ENCODE data around the gene CD59. TPM values are rescaled to one million over a fixed set of nuclear protein-coding genes. Genes with fewer than 3 reads are reported as not detected.
A peak's percentile ranks its signal among the peaks of the same experiment; 100 is the strongest.

The CD59 gene
- total and polyA plus RNA-seq, 9 of the 15 experiments (the other 6 are each of a cell fraction or from before 2014, with no cell fraction given) = 38.1 to 338 (median 173) TPM

- TF ChIP-seq TOE1 (IDR thresholded peaks at IDR 0.05; ENCODE audit: borderline replicate concordance) (no peak), TOE1 (CRISPR knock-in tag; IDR thresholded peaks at IDR 0.05; ENCODE audit: borderline replicate concordance, low read depth) (no peak), U2AF2 (optimal IDR thresholded peaks at IDR 0.05; ENCODE audit: low read depth, low read length) (no peak), ARID2 (IDR thresholded peaks at IDR 0.05) (peak; percentile 69)
- TF ChIP-seq, protein P1, sequence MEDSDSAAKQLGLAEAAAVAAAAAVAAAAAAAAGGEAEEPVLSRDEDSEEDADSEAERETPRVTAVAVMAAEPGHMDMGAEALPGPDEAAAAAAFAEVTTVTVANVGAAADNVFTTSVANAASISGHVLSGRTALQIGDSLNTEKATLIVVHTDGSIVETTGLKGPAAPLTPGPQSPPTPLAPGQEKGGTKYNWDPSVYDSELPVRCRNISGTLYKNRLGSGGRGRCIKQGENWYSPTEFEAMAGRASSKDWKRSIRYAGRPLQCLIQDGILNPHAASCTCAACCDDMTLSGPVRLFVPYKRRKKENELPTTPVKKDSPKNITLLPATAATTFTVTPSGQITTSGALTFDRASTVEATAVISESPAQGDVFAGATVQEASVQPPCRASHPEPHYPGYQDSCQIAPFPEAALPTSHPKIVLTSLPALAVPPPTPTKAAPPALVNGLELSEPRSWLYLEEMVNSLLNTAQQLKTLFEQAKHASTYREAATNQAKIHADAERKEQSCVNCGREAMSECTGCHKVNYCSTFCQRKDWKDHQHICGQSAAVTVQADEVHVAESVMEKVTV (CRISPR knock-in tag; IDR thresholded peaks at IDR 0.05) = peak; percentile 71; the same call in 1 of the 2 replicates
Observed at GRCh38 chr11:33687733-33688479, 48.3 kb downstream of the CD59 start (continued).

DNA sequence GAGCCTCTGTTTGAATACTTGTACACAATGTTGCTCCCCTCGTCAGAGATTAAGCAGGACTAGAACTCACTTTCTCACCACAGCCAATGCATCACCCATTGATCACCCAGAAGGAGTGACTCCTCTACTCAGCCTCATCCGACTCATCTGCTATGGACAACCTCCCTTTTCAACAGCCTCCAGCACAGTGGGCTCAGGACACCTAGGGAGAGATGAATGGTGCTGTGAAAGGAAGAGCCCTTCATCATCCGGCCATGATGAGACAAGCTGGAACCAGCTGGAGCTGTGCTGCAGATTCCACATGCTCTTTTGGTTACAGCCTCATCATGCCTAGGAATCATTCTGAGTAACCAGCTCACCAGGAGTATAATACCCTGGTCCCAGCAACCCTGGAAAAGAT lies 51.1 kb downstream of the CD59 start:
- Histone ChIP-seq H3K27ac (ENCODE audit: extremely low read depth, low read depth, low read length) (no peak overlapping the region), H2AFZ (ENCODE audit: low read depth, low read length) (no peak overlapping the region), H3K79me2 (ENCODE audit: control insufficient read depth, insufficient read depth, low read length) (no peaks in the 10 kb centered on the region), H3K9me3 (replicated peaks; ENCODE audit: control insufficient read depth, insufficient read depth, low read depth, low read length) (no peaks in the 10 kb centered on the region), H3K27me3 (ENCODE audit: control insufficient read depth in 2 of 2, insufficient read depth in 2 of 2, low read length in 2 of 2) (peaks cover 5 to 14% of the 10 kb centered on the region in 2 experiments; a peak in 3 of 5 replicates), H4K20me1 (replicated peaks; ENCODE audit: control insufficient read depth, insufficient read depth, low read length) (no peaks in the 10 kb centered on the region), H3K9ac (ENCODE audit: insufficient read depth in 1 of 2, low read depth in 2 of 2, low read length in 2 of 2) (no peak overlapping the region), H3K4me2 (ENCODE audit: insufficient read depth, low read length) (no peak overlapping the region), H3K36me3 (ENCODE audit: control insufficient read depth, insufficient read depth, low read length) (no peaks in the 10 kb centered on the region), H3K4me1 (replicated peaks in 1 of 2; ENCODE audit: control insufficient read depth in 2 of 2, insufficient read depth in 2 of 2, low read length in 2 of 2) (no peaks in the 10 kb centered on the region), H3K4me3 (no peak overlapping the region), H3K9me1 (ENCODE audit: control insufficient read depth, insufficient read depth, low read length) (no peaks in the 10 kb centered on the region)
- DNase-seq (ENCODE audit: extremely low read depth in 1 of 4, low spot score in 3 of 4) = no peak
- ChIA-PET CTCF (ENCODE audit: low intra/inter-chr PET ratio) (no interaction called here), POLR2A (interaction anchor here (0.8 to 1.6 kb wide), 2 partner anchors 16 to 30 kb away, joined by 3 read pairs; no protein-coding TSS in a partner anchor)
- 3% methylated on average over 3 of the region's 3 CpGs for WGBS (ENCODE audit: insufficient coverage, low coverage, missing lambda C conversion rate)
- in situ Hi-C loops (cut with MboI) = loop anchor here (5.0 kb wide), 2 partner anchors 143 to 323 kb away; no protein-coding TSS in a partner anchor
- BruUV-seq (replicated peaks) = no TSS peak
- FAIRE-seq = no peak
- intact Hi-C loops (cut with micrococcal nuclease) = no loop called here
- ATAC-seq = no peak
- TF ChIP-seq ARNT (IDR thresholded peaks at IDR 0.05) (no peak), ZNF75A (CRISPR knock-in tag; IDR thresholded peaks at IDR 0.05) (no peak), ZNF274 (IDR thresholded peaks at IDR 0.05; ENCODE audit: borderline replicate concordance, low read depth, low read length) (no peak), NFXL1 (CRISPR knock-in tag; IDR thresholded peaks at IDR 0.05) (no peak), ZKSCAN8 (CRISPR knock-in tag; IDR thresholded peaks at IDR 0.05) (no peak), RBM17 (IDR thresholded peaks at IDR 0.05; ENCODE audit: borderline replicate concordance, low read depth, low read length) (no peak), POLR3G (IDR thresholded peaks at IDR 0.05; ENCODE audit: extremely low read depth, insufficient read length, insufficient replicate concordance) (no peak), SNRNP70 (optimal IDR thresholded peaks at IDR 0.05; ENCODE audit: low read depth, low read length) (no peak), CCAR2 (IDR thresholded peaks at IDR 0.05; ENCODE audit: low read depth, low read length) (no peak), KAT8 (IDR thresholded peaks at IDR 0.05; ENCODE audit: low read depth) (no peak), FOXK1 (CRISPR knock-in tag; IDR thresholded peaks at IDR 0.05; ENCODE audit: borderline replicate concordance) (no peak)
- TF ChIP-seq, protein P2, sequence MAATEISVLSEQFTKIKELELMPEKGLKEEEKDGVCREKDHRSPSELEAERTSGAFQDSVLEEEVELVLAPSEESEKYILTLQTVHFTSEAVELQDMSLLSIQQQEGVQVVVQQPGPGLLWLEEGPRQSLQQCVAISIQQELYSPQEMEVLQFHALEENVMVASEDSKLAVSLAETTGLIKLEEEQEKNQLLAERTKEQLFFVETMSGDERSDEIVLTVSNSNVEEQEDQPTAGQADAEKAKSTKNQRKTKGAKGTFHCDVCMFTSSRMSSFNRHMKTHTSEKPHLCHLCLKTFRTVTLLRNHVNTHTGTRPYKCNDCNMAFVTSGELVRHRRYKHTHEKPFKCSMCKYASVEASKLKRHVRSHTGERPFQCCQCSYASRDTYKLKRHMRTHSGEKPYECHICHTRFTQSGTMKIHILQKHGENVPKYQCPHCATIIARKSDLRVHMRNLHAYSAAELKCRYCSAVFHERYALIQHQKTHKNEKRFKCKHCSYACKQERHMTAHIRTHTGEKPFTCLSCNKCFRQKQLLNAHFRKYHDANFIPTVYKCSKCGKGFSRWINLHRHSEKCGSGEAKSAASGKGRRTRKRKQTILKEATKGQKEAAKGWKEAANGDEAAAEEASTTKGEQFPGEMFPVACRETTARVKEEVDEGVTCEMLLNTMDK (IDR thresholded peaks at IDR 0.05; ENCODE audit: borderline replicate concordance, insufficient read depth, low read depth, low read length, poor library complexity, severe bottlenecking) = no peak

Measured in K562 (cell line).